Immature natural killer cell (primary cell): ENCODE results near the gene NFATC2. TPM values are rescaled to one million over a fixed set of nuclear protein-coding genes. Genes with fewer than 3 reads are reported as not detected.

Experiments used
- DNase-seq, 3 donors: peaks; one replicate each; pipeline ENCODE4 v3.0.0; 2022; ENCODE audit warnings: mixed read lengths in 1 of 3
- H3K27ac Mint-ChIP-seq, 6 donors: one replicate each; pipeline ENCODE4 v1.8.0; 2020; ENCODE audit warnings: mixed read lengths in 6 of 6, mild to moderate bottlenecking in 5 of 6, inconsistent platforms in 4 of 6, moderate library complexity in 3 of 6
- H3K27me3 Mint-ChIP-seq, 3 donors: one replicate each; pipeline ENCODE4 v1.8.0; 2020 to 2021; ENCODE audit warnings: low read depth in 3 of 3, mild to moderate bottlenecking in 3 of 3, mixed read lengths in 3 of 3, moderate library complexity in 3 of 3, inconsistent platforms in 1 of 3
- H3K36me3 Mint-ChIP-seq, 3 donors: one replicate each; pipeline ENCODE4 v1.8.0; 2020; ENCODE audit warnings: mixed read lengths in 3 of 3, inconsistent platforms in 2 of 3, mild to moderate bottlenecking in 2 of 3
- H3K4me1 Mint-ChIP-seq, 2 donors: one replicate each; pipeline ENCODE4 v1.8.0; 2020; ENCODE audit warnings: inconsistent platforms in 2 of 2, mild to moderate bottlenecking in 2 of 2, mixed read lengths in 2 of 2, moderate library complexity in 1 of 2
- H3K4me3 Mint-ChIP-seq, 5 donors: one replicate each; pipeline ENCODE4 v1.8.0; 2020; ENCODE audit warnings: mild to moderate bottlenecking in 5 of 5, mixed read lengths in 5 of 5, inconsistent platforms in 3 of 5, moderate library complexity in 3 of 5
- H3K9me3 Mint-ChIP-seq, 6 donors: one replicate each; pipeline ENCODE4 v1.8.0; 2020; ENCODE audit warnings: mild to moderate bottlenecking in 6 of 6, mixed read lengths in 6 of 6, inconsistent platforms in 4 of 6, moderate library complexity in 3 of 6
- polyA plus RNA-seq, 3 donors: library from polyadenylated mRNA; unstranded; fragments of 300-500 nt; fragmentation: Illumina TruSeq; gene quantifications; one replicate each; pipeline ENCODE4 v1.2.3, GENCODE V29; 2021

NFATC2 gene
- polyA plus RNA-seq, 3 donors from 2014 or later, result 14.5 to 101 (median 21.3) TPM

DNA sequence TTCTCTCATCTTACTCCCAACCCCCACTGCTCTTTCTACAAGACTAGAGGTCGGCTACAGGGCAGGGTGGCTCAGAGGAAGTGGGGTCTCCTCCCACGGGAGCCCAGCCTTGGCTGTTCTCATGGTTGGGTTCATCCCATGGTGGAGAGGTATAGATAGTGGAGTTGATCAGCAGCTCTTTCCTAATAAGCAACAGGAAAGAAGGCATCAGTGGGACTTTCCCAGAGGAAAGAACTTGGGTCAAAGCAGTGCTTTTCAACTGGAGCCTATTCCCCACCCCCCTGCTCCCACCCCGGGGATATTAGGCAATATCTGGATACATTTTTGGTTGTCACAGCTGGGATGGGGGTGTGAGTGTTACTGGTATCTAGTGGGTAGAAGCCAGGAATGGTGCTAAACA is 200.9 kb downstream of the NFATC2 start:
- Mint-ChIP-seq H3K4me1 (peaks cover 0 to 9% of the 10 kb centered on the region in 2 donors), H3K9me3 (no peaks in the 10 kb centered on the region), H3K36me3 (peaks cover 6 to 19% (median 16%) of the 10 kb centered on the region in 3 donors), H3K27me3 (peaks cover 0 to 7% (median 0%) of the 10 kb centered on the region in 3 donors), H3K4me3 (no peak overlapping the region), H3K27ac (no peak overlapping the region)
- DNase-seq, result no peak

DNA sequence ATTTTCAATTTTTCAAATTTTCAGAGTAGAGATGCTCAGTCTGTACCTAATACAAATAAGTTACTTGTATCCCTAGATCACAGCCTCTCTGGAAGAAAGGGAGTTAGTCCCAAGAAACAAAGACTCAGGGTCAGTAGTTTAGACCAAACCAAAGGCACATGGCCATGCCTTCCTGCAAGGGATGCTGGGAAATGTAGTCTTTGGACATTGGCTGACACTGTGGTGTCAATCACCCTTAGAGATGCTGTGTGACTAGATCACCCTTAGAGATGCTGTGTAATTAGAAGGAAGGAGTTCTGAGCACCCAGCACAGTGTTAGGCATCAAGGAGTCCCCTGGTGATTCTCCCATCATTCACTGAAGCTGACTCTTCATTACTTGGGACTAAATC is 202.1 kb downstream of the NFATC2 start:
- Mint-ChIP-seq H3K27me3 (peaks cover 0 to 7% (median 0%) of the 10 kb centered on the region in 3 donors), H3K36me3 (peaks cover 6 to 19% (median 13%) of the 10 kb centered on the region in 3 donors), H3K4me1 (peaks cover 0 to 9% of the 10 kb centered on the region in 2 donors), H3K4me3 (no peak overlapping the region), H3K27ac (no peak overlapping the region), H3K9me3 (no peaks in the 10 kb centered on the region)
- DNase-seq, result no peak

GRCh38 chr20:51339721-51340450 is 202.6 kb downstream of the NFATC2 start:
- Mint-ChIP-seq H3K4me3 (no peak overlapping the region), H3K27me3 (peaks cover 0 to 7% (median under 1%) of the 10 kb centered on the region in 3 donors)
- DNase-seq, result no peak

DNA sequence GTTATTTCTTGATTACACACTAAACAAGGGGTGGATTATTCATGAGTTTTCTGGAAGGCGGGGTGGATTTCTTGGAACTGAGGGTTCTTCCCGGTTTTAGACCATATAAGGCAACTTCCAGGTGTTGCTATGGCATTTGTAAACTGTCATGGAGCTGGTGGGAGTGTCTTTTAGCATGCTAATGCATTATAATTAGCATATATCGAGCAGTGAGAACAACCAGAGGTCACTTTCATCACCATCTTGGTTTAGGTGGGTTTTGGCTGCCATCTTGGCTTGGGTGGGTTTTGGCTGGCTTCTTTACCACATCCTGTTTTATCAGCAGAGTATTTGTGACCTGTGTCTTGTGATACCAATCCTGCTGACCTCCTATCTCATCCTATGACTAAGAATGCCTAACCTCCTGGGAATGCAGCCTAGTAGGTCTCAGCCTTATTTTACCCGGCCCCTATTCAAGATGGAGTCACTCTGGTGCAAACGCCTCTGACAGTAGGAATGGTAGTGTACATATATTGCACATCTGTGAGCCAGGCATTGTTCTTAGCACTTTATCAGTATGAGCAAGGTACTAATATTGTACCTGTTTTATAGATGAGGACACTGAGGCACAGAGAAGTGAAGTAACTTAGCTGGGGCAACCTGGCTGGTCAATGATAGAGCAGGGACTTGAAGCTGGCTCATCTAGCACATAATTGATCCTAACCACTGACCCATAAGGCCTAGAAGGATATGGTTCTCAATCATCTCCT is 203.7 kb downstream of the NFATC2 start:
- H3K27ac Mint-ChIP-seq, result no peak overlapping the region
- H3K27me3 Mint-ChIP-seq, result peaks cover 0 to 3% (median 2%) of the 10 kb centered on the region in 3 donors
- peaks cover 0 to 9% of the 10 kb centered on the region in 2 donors for H3K4me1 Mint-ChIP-seq
- H3K9me3 Mint-ChIP-seq, result no peaks in the 10 kb centered on the region
- DNase-seq, result no peak
- peaks cover 2 to 12% (median 6%) of the 10 kb centered on the region in 3 donors for H3K36me3 Mint-ChIP-seq
- H3K4me3 Mint-ChIP-seq, result no peak overlapping the region

More at GRCh38 chr20:51339721-51340450, 202.6 kb downstream of the NFATC2 start:
- Mint-ChIP-seq H3K4me1 (peaks cover 0 to 9% of the 10 kb centered on the region in 2 donors), H3K27ac (no peak overlapping the region), H3K36me3 (peaks cover 6 to 18% (median 12%) of the 10 kb centered on the region in 3 donors), H3K9me3 (no peaks in the 10 kb centered on the region)

DNA sequence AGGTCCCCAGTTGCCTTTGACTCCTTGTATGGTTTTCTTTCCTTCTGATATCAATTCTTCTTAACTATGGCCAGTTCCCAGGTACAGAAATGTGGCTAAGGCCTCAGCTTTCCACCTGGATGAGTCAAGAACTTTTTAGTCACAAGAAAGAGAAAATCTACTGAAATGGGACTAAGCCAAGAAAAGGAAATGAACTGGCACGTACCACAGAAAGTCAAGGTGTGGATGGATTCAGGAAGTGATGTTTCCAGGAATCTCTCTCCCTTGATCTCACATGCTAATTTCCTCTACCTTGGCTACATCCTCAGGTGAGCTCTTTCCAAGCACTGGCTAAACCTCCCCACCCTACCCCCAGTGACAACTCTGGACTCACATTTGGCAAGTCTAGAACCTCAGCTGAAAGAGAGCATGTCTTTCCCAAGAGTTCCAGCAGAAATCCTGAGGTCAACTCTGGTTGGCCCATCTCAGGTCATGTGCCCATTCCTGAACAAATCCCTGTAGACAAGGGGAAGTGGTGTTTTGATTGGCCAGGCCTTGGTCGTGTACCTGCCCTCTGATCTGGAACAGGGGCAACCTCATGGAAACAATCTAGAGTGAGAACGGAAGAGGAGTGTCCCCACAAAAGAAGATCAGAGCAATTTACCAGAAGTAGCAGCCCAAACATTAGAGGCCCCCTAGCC is 205.3 kb downstream of the NFATC2 start:
- H3K27me3 Mint-ChIP-seq, result peaks cover 0 to 3% (median 2%) of the 10 kb centered on the region in 3 donors
- H3K36me3 Mint-ChIP-seq, result peaks cover 0 to 9% (median 0%) of the 10 kb centered on the region in 3 donors
- no peaks in the 10 kb centered on the region for H3K9me3 Mint-ChIP-seq
- peaks cover 0 to 9% of the 10 kb centered on the region in 2 donors for H3K4me1 Mint-ChIP-seq
- no peak overlapping the region for H3K27ac Mint-ChIP-seq
- DNase-seq, result no peak
- H3K4me3 Mint-ChIP-seq, result no peak overlapping the region

Other genes with a start within 250 kb of the NFATC2 start
- 1 to 10 TPM in 2 of 3 donors, under 1 TPM in 1; 0.82 to 2.8 (median 1.2) TPM for gene ATP9A, start 225.7 kb upstream of the NFATC2 start, polyA plus RNA-seq